HepG2 (cell line): ENCODE results near the gene EIF5A. TPM values are rescaled to one million over a fixed set of nuclear protein-coding genes. Genes with fewer than 3 reads are reported as not detected.

ENCODE experiments used
- ATF5 ChIP-seq: sonication (generic); formaldehyde crosslinking; IDR thresholded peaks from 2 replicates; pipeline ENCODE4 v1.4.0; 2020; ENCODE audit warnings: mild to moderate bottlenecking, low read depth, missing genetic modification reagents
- ATF7 ChIP-seq, 2 experiments: fragments of 450-650 bp in 1 of 2; sonication (generic) in 1 of 2; formaldehyde crosslinking in 1 of 2; IDR thresholded peaks; 2 replicates each; pipeline versions ENCODE4 v1.4.0 to v1.6.1; 2016 to 2020; ENCODE audit warnings: antibody characterized with exemption in 1 of 2, mild to moderate bottlenecking in 1 of 2, missing genetic modification reagents in 1 of 2
- CBX5 ChIP-seq: sonication (generic); formaldehyde crosslinking; IDR thresholded peaks from 2 replicates; pipeline ENCODE4 v1.4.0; 2020; ENCODE audit warnings: missing genetic modification reagents, borderline replicate concordance
- DRAP1 ChIP-seq: IDR thresholded peaks from 2 replicates; pipeline ENCODE4 v1.6.1; 2016; ENCODE audit warnings: missing genetic modification reagents, missing compliant biosample characterization
- ETV5 ChIP-seq: IDR thresholded peaks from 2 replicates; pipeline ENCODE4 v1.6.1; 2018; ENCODE audit warnings: missing biosample characterization, missing genetic modification reagents, inconsistent platforms, borderline replicate concordance
- FOXK2 ChIP-seq: fragments of 450-650 bp; IDR thresholded peaks from 2 replicates; pipeline ENCODE4 v1.6.1; 2016
- KMT2A ChIP-seq: sonication (generic); formaldehyde crosslinking; IDR thresholded peaks from 2 replicates; pipeline ENCODE4 v1.4.0; 2020; ENCODE audit warnings: missing genetic modification reagents
- LBX2 ChIP-seq: sonication (generic); formaldehyde crosslinking; IDR thresholded peaks from 2 replicates; pipeline ENCODE4 v1.5.0; 2020; ENCODE audit warnings: missing genetic modification reagents, mild to moderate bottlenecking, borderline replicate concordance
- MAF1 ChIP-seq: sonication (generic); formaldehyde crosslinking; IDR thresholded peaks from 2 replicates; pipeline ENCODE4 v1.5.0; 2020; ENCODE audit warnings: missing genetic modification reagents, borderline replicate concordance
- MAX ChIP-seq: IDR thresholded peaks from 2 replicates; pipeline ENCODE4 v1.6.1; 2012; ENCODE audit warnings: inconsistent platforms
- NCOA5 ChIP-seq: sonication (generic); formaldehyde crosslinking; IDR thresholded peaks from 2 replicates; pipeline ENCODE4 v1.4.0; 2020; ENCODE audit warnings: missing genetic modification reagents
- PRMT3 ChIP-seq: sonication (generic); formaldehyde crosslinking; IDR thresholded peaks from 2 replicates; pipeline ENCODE4 v1.8.1; 2022; ENCODE audit warnings: low read depth, mild to moderate bottlenecking, moderate library complexity, missing genetic modification reagents, borderline replicate concordance
- RCOR2 ChIP-seq: IDR thresholded peaks from 2 replicates; pipeline ENCODE4 v1.6.1; 2016; ENCODE audit warnings: missing biosample characterization, missing genetic modification reagents
- RELA ChIP-seq: sonication (generic); formaldehyde crosslinking; IDR thresholded peaks from 2 replicates; pipeline ENCODE4 v1.4.0; 2020; ENCODE audit warnings: missing genetic modification reagents
- TBX2 ChIP-seq: sonication (generic); formaldehyde crosslinking; IDR thresholded peaks from 2 replicates; pipeline ENCODE4 v1.5.0; 2020; ENCODE audit warnings: missing genetic modification reagents, mild to moderate bottlenecking, borderline replicate concordance
- ZNF251 ChIP-seq: sonication (generic); formaldehyde crosslinking; IDR thresholded peaks from 2 replicates; pipeline ENCODE4 v1.9.0; 2021; ENCODE audit warnings: mild to moderate bottlenecking, missing genetic modification reagents
- ZNF263 ChIP-seq: sonication (generic); formaldehyde crosslinking; IDR thresholded peaks from 2 replicates; pipeline ENCODE4 v1.4.0; 2020; ENCODE audit warnings: missing genetic modification reagents
- ZNF282 ChIP-seq: fragments of 450-650 bp; IDR thresholded peaks from 2 replicates; pipeline ENCODE4 v1.6.1; 2018; ENCODE audit not compliant: partially characterized antibody
- ZNF503 ChIP-seq: sonication (generic); formaldehyde crosslinking; IDR thresholded peaks from 2 replicates; pipeline ENCODE4 v1.4.0; 2020; ENCODE audit warnings: missing genetic modification reagents
- ZNF576 ChIP-seq: sonication (generic); formaldehyde crosslinking; IDR thresholded peaks from 2 replicates; pipeline ENCODE4 v1.4.0; 2020; ENCODE audit warnings: mild to moderate bottlenecking, missing genetic modification reagents
- ZNF710 ChIP-seq: sonication (generic); formaldehyde crosslinking; IDR thresholded peaks from 2 replicates; pipeline ENCODE4 v1.5.0; 2020; ENCODE audit warnings: mild to moderate bottlenecking, missing genetic modification reagents, borderline replicate concordance
- ZNF749 ChIP-seq: sonication (generic); formaldehyde crosslinking; IDR thresholded peaks from 2 replicates; pipeline ENCODE4 v1.8.0; 2022; ENCODE audit warnings: mild to moderate bottlenecking, missing genetic modification reagents, moderate library complexity, borderline replicate concordance
- polyA plus RNA-seq, 8 experiments: library from polyadenylated mRNA; depleted of rRNA in 3 of 8; stranded (reverse) in 7 of 8; unstranded in 1 of 8; fragments of >200 nt; fragmentation: Illumina TruSeq in 4 of 8; extraction: Trizol in 4 of 8; gene quantifications; 2 replicates each; pipeline versions ENCODE4 v1.2.1 to v1.2.3, GENCODE V29; 2011 to 2016; ENCODE audit warnings: low read depth in 4 of 8, missing spikeins in 1 of 8, mixed read lengths in 1 of 8; ENCODE audit not compliant: insufficient read depth in 1 of 8
- total RNA-seq, 5 experiments: library from RNA; depleted of rRNA; stranded (reverse); fragments of >200 nt; fragmentation: Illumina TruSeq; extraction: Trizol; gene quantifications; 2 replicates each; pipeline ENCODE4 v1.2.3, GENCODE V29; 2016; ENCODE audit warnings: low read depth in 1 of 5

EIF5A gene
- total and polyA plus RNA-seq, 2 of the 13 experiments (the other 11 are each of a cell fraction or from before 2014, with no cell fraction given) = 319 to 337 TPM

GRCh38 chr17:7306911-7307685, at the start of gene EIF5A (continued):
- TF ChIP-seq ZNF282 (no peak), PRMT3 (CRISPR knock-in tag) (no peak), TBX2 (peak; percentile 67), ETV5 (CRISPR knock-in tag) (no peak), ZNF576 (CRISPR knock-in tag) (no peak), ATF5 (CRISPR knock-in tag) (no peak; the same call in 1 of the 2 replicates), CBX5 (CRISPR knock-in tag) (no peak), DRAP1 (CRISPR knock-in tag) (peak; percentile 71), ZNF749 (CRISPR knock-in tag) (no peak; the same call in 1 of the 2 replicates), KMT2A (CRISPR knock-in tag) (no peak), ZNF710 (CRISPR knock-in tag) (peak; percentile 65; the same call in 1 of the 2 replicates), RELA (CRISPR knock-in tag) (no peak), NCOA5 (CRISPR knock-in tag) (no peak), MAF1 (no peak), ZNF263 (no peak), MAX (peak; percentile 42; the same call in 1 of the 2 replicates), RCOR2 (CRISPR knock-in tag) (no peak), LBX2 (CRISPR knock-in tag) (no peak), ZNF251 (CRISPR knock-in tag) (no peak), FOXK2 (peak; percentile 72; the same call in 1 of the 2 replicates), ATF7 (IDR thresholded peaks at IDR 0.05) (no peak), ATF7 (CRISPR knock-in tag; IDR thresholded peaks at IDR 0.05) (0 out of 2 replicates have a peak, but pooled peaks have one; percentile 53), ZNF503 (no peak; the same call in 1 of the 2 replicates)
